ENCODE results near the gene TKTL2.
"Not testable (repeated sequence)": the region's sequence is repeated elsewhere in the genome, so short reads cannot be mapped to it uniquely, and the experiment has no call there.

TKTL2 gene

GRCh38 chr4:163462556-163462955 is 11.0 kb downstream of the TKTL2 start:
- DNase-seq: no peak
- Histone ChIP-seq H3K4me3 (ENCODE audit: low read depth, low read length) (no peak overlapping the region), H3K9me3 (no peaks in the 10 kb centered on the region), H3K4me1 (no peaks in the 10 kb centered on the region), H3K27me3 (peaks cover 7% of the 10 kb centered on the region; the same call in 1 of the 2 replicates), H3K36me3 (no peaks in the 10 kb centered on the region)
- no peak for TF ChIP-seq CTCF (IDR thresholded peaks at IDR 0.05; ENCODE audit: low read depth, low read length)

GRCh38 chr4:163448540-163449203 is 24.9 kb downstream of the TKTL2 start:
- Histone ChIP-seq H3K4me1 (no peaks in the 10 kb centered on the region), H3K36me3 (no peaks in the 10 kb centered on the region), H3K9me3 (no peaks in the 10 kb centered on the region), H3K27me3 (no peaks in the 10 kb centered on the region), H3K4me3 (ENCODE audit: low read depth, low read length) (no peak overlapping the region)
- peak; percentile 9 for DNase-seq
- no peak for TF ChIP-seq CTCF (IDR thresholded peaks at IDR 0.05; ENCODE audit: low read depth, low read length)

- H3K36me3 ChIP-seq: no peaks in the 10 kb centered on the region
- no peaks in the 10 kb centered on the region for H3K4me1 ChIP-seq
- no peaks in the 10 kb centered on the region for H3K9me3 ChIP-seq
- no peak for TF ChIP-seq CTCF (IDR thresholded peaks at IDR 0.05; ENCODE audit: low read depth, low read length)
- no peaks in the 10 kb centered on the region for H3K27me3 ChIP-seq
- no peak for DNase-seq
- no peak overlapping the region for H3K4me3 ChIP-seq (ENCODE audit: low read depth, low read length)
Observed at GRCh38 chr4:163447481-163447880, 26.1 kb downstream of the TKTL2 start.

GRCh38 chr4:163447023-163447422 is 26.5 kb downstream of the TKTL2 start:
- not testable (repeated sequence) for DNase-seq, H3K36me3 ChIP-seq, H3K4me1 ChIP-seq

DNA sequence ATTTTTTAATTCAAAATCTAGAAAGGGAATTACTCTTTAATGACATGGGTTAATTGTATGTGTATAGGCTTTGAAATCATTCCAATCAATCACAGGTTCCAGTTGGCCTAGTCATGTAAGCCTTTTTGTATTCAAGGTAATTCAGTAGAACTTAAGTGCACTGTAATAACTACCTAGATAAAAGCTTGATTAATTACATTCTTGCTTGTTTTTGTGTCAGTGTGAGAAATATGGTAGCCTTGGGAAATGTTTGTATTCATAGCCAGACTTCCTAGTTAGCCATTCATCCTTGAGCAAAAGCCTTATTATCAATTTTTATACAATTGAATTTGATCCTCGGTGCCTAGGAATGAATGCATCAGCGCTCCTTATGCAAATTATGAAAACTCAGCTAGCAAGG is 33.5 kb downstream of the TKTL2 start:
- no peak for TF ChIP-seq CTCF (IDR thresholded peaks at IDR 0.05; ENCODE audit: low read depth, low read length)
- Histone ChIP-seq H3K9me3 (no peaks in the 10 kb centered on the region), H3K27me3 (no peaks in the 10 kb centered on the region), H3K36me3 (no peaks in the 10 kb centered on the region), H3K4me3 (ENCODE audit: low read depth, low read length) (no peak overlapping the region), H3K4me1 (no peaks in the 10 kb centered on the region)
- no peak for DNase-seq

More at GRCh38 chr4:163447023-163447422, 26.5 kb downstream of the TKTL2 start:
- not testable (repeated sequence) for H3K27me3 ChIP-seq; H3K4me3 ChIP-seq (ENCODE audit: low read depth, low read length); H3K9me3 ChIP-seq

Measured in BE2C (cell line).